HEK293 (cell line): Measurements from ENCODE around the gene MRFAP1.

Experiments used
- BCL11B ChIP-seq: fragments of 450-650 bp; formaldehyde crosslinking; IDR thresholded peaks from 2 replicates; pipeline ENCODE4 v1.5.1; 2016; ENCODE audit warnings: low read depth, missing biosample characterization, missing genetic modification characterization
- CTCF ChIP-seq: fragments of 450-650 bp; formaldehyde crosslinking; IDR thresholded peaks from 2 replicates; pipeline ENCODE4 v1.5.1; 2016; ENCODE audit warnings: missing biosample characterization, missing genetic modification characterization
- YY1 ChIP-seq: fragments of 450-650 bp; formaldehyde crosslinking; IDR thresholded peaks from 2 replicates; pipeline ENCODE4 v1.5.1; 2018; ENCODE audit warnings: missing biosample characterization, missing genetic modification characterization
- ZBTB7A ChIP-seq: fragments of 450-650 bp; formaldehyde crosslinking; IDR thresholded peaks from 2 replicates; pipeline ENCODE4 v1.5.1; 2016; ENCODE audit warnings: low read depth, missing biosample characterization, missing genetic modification characterization
- ZNF248 ChIP-seq: fragments of 450-650 bp; formaldehyde crosslinking; IDR thresholded peaks from 2 replicates; pipeline ENCODE4 v1.5.1; 2017; ENCODE audit warnings: missing biosample characterization, missing genetic modification characterization
- ZNF398 ChIP-seq: fragments of 450-650 bp; formaldehyde crosslinking; IDR thresholded peaks from 2 replicates; pipeline ENCODE4 v1.5.1; 2017; ENCODE audit warnings: missing biosample characterization, missing genetic modification characterization
- ZNF423 ChIP-seq: fragments of 450-650 bp; formaldehyde crosslinking; IDR thresholded peaks from 2 replicates; pipeline ENCODE4 v1.5.1; 2016; ENCODE audit warnings: missing biosample characterization, missing genetic modification characterization
- ZNF626 ChIP-seq: fragments of 450-650 bp; sonication (Bioruptor Pico); formaldehyde crosslinking; IDR thresholded peaks from 2 replicates; pipeline ENCODE4 v1.5.1; 2018; ENCODE audit warnings: missing biosample characterization, missing genetic modification characterization, inconsistent platforms

GRCh38 chr4:6641971-6642320, 1.5 kb downstream of the MRFAP1 start:
- TF ChIP-seq ZNF248 (tag by site-specific recombination): no peak
- TF ChIP-seq CTCF (tag by site-specific recombination): no peak
- no peak for TF ChIP-seq ZNF626 (tag by site-specific recombination)
- no peak for TF ChIP-seq YY1 (tag by site-specific recombination)
- TF ChIP-seq ZNF423 (tag by site-specific recombination): no peak
- no peak for TF ChIP-seq ZNF398 (tag by site-specific recombination)
- no peak for TF ChIP-seq ZBTB7A (tag by site-specific recombination)
- no peak for TF ChIP-seq BCL11B
